Endothelial cell of umbilical vein (primary cell): Measurements from ENCODE around the gene C5. TPM values are rescaled to one million over a fixed set of nuclear protein-coding genes. Genes with fewer than 3 reads are reported as not detected.

Source experiments
- BruUV-seq: library from RNA; stranded (reverse); fragments of 400-500 nt; replicated peaks from 2 replicates; lab custom pipeline; 2021; lab: Mats Ljungman, UMichigan
- CTCF ChIA-PET: fragments of 300-600, 350-600 bp; sonication (Branson Sonifier 250); formaldehyde crosslinking; loops from one replicate; lab custom pipeline; 2021; ENCODE audit warnings: antibody characterized with exemption, inconsistent platforms; lab: Charles Lee
- POLR2A ChIA-PET: fragments of 300-600, 350-600 bp; sonication (Branson Sonifier 250); formaldehyde crosslinking; loops from one replicate; lab custom pipeline; 2021; ENCODE audit warnings: antibody characterized with exemption, inconsistent platforms; lab: Charles Lee
- DNase-seq: peaks from one replicate; pipeline ENCODE4 v3.0.0-alpha.2; 2011; ENCODE audit warnings: low read depth, low spot score
- FAIRE-seq: peaks from 2 replicates; lab custom pipeline; 2011; peaks lifted over from hg19 to GRCh38; lab: Jason Lieb, UNC
- H2AFZ ChIP-seq: 2 replicates; pipeline ENCODE4 v1.6.0; 2012; ENCODE audit warnings: low read depth, low read length, control low read depth, inconsistent platforms
- H3K27ac ChIP-seq: 2 replicates; pipeline ENCODE4 v1.5.1; 2011; ENCODE audit warnings: low read depth, mild to moderate bottlenecking, control low read depth, low read length, moderate library complexity; ENCODE audit not compliant: insufficient read depth
- H3K27me3 ChIP-seq, 2 experiments: 2 replicates each; pipeline versions ENCODE4 v1.6.0 to v1.6.1; 2011; ENCODE audit warnings: low read length in 2 of 2, mixed read lengths in 1 of 2; ENCODE audit not compliant: control insufficient read depth in 2 of 2, insufficient read depth in 2 of 2
- H3K36me3 ChIP-seq, 2 experiments: 2 replicates in 1 of 2; 3 replicates in 1 of 2; pipeline ENCODE4 v1.5.1; 2011; ENCODE audit warnings: low read length in 2 of 2, mild to moderate bottlenecking in 1 of 2, moderate library complexity in 1 of 2; ENCODE audit not compliant: control insufficient read depth in 2 of 2, insufficient read depth in 2 of 2; ENCODE audit errors: extremely low read depth in 1 of 2
- H3K4me1 ChIP-seq: 3 replicates; pipeline ENCODE4 v1.5.1; 2011; ENCODE audit warnings: mild to moderate bottlenecking, low read length; ENCODE audit not compliant: control insufficient read depth, insufficient read depth; ENCODE audit errors: extremely low read depth
- H3K4me2 ChIP-seq: 2 replicates; pipeline ENCODE4 v1.6.1; 2011; ENCODE audit warnings: low read length, control low read depth, mixed read lengths; ENCODE audit not compliant: insufficient read depth
- H3K4me3 ChIP-seq, 3 experiments: fragments of 200-600 bp in 1 of 3; sonication (generic), shearing (Covaris generic) in 1 of 3; replicated peaks in 1 of 3; 2 replicates each; pipeline ENCODE4 v1.5.1; 2011 to 2016; ENCODE audit warnings: control low read depth in 3 of 3, low read length in 3 of 3, mild to moderate bottlenecking in 2 of 3, inconsistent platforms in 1 of 3, low read depth in 1 of 3, moderate library complexity in 1 of 3; ENCODE audit not compliant: insufficient read depth in 1 of 3
- H3K79me2 ChIP-seq: 2 replicates; pipeline ENCODE4 v1.6.0; 2012; ENCODE audit warnings: low read length, inconsistent platforms; ENCODE audit not compliant: control insufficient read depth, insufficient read depth
- H3K9ac ChIP-seq: replicated peaks from 2 replicates; pipeline ENCODE3; 2011; ENCODE audit warnings: low read length, control low read depth; ENCODE audit not compliant: insufficient read depth; ENCODE audit errors: extremely low read depth
- H3K9me1 ChIP-seq: replicated peaks from 3 replicates; pipeline ENCODE4 v1.6.0; 2011; ENCODE audit warnings: mild to moderate bottlenecking, low read length; ENCODE audit not compliant: control insufficient read depth, insufficient read depth; ENCODE audit errors: extremely low read depth
- H3K9me3 ChIP-seq: replicated peaks from 2 replicates; pipeline ENCODE4 v1.5.1; 2012; ENCODE audit warnings: low read length, inconsistent platforms; ENCODE audit not compliant: control insufficient read depth, insufficient read depth
- H4K20me1 ChIP-seq: replicated peaks from 2 replicates; pipeline ENCODE3; 2011; ENCODE audit warnings: mild to moderate bottlenecking, low read length; ENCODE audit not compliant: control insufficient read depth, insufficient read depth; ENCODE audit errors: extremely low read depth
- EZH2 ChIP-seq: IDR thresholded peaks from 2 replicates; pipeline ENCODE4 v1.6.1; 2012; ENCODE audit warnings: borderline replicate concordance, low read depth, mild to moderate bottlenecking, moderate library complexity, low read length, inconsistent platforms; ENCODE audit not compliant: severe bottlenecking
- FOS ChIP-seq: IDR thresholded peaks from 2 replicates; pipeline ENCODE4 v1.6.1; 2011; ENCODE audit warnings: mild to moderate bottlenecking, low read length, moderate library complexity, borderline replicate concordance; ENCODE audit not compliant: insufficient read depth
- GATA2 ChIP-seq: IDR thresholded peaks from 2 replicates; pipeline ENCODE4 v1.7.0; 2011; ENCODE audit warnings: low read depth, mild to moderate bottlenecking, moderate library complexity, mixed read lengths, low read length; ENCODE audit not compliant: insufficient read length, insufficient read depth
- JUN ChIP-seq: IDR thresholded peaks from 2 replicates; pipeline ENCODE4 v1.6.1; 2011; ENCODE audit warnings: borderline replicate concordance, low read depth; ENCODE audit not compliant: insufficient read length, insufficient read depth
- MYC ChIP-seq: IDR thresholded peaks from one replicate; pipeline ENCODE4 v1.6.1; 2011; ENCODE audit warnings: mild to moderate bottlenecking, low read depth, low read length
- POLR2A ChIP-seq: IDR thresholded peaks from 2 replicates; pipeline ENCODE4 v1.6.1; 2012; ENCODE audit warnings: low read depth, mild to moderate bottlenecking, control low read depth, low read length
- POLR2AphosphoS5 ChIP-seq: IDR thresholded peaks from 2 replicates; pipeline ENCODE4 v1.6.1; 2012; ENCODE audit warnings: low read depth, mild to moderate bottlenecking, control low read depth, low read length, moderate library complexity; ENCODE audit not compliant: insufficient read depth
- dilution Hi-C: fragments of 300-500 bp; cut with MboI; formaldehyde crosslinking; loops from one replicate; pipeline ENCODE4 v1.15.0; 2019; ENCODE audit warnings: low sequenced_read_pairs; ENCODE audit not compliant: extremely low pct_ligation_motif_present
- intact Hi-C: fragments of 100-400 bp; cut with micrococcal nuclease; formaldehyde crosslinking; loops from one replicate; pipeline ENCODE4 v1.10.0; 2022
- polyA plus RNA-seq, 4 experiments: library from polyadenylated mRNA; depleted of rRNA in 3 of 4; stranded (reverse) in 3 of 4; unstranded in 1 of 4; fragments of >200 nt; gene quantifications; 2 replicates each; pipeline versions ENCODE4 v1.2.1 to v1.2.3, GENCODE V29; 2011 to 2012; ENCODE audit warnings: missing spikeins in 1 of 4
- total RNA-seq: library from RNA; stranded (reverse); gene quantifications from 2 replicates; pipeline ENCODE4 v1.2.3, GENCODE V29; 2021
- TF ChIP-seq, protein P1 (sequence below): IDR thresholded peaks from 2 replicates; pipeline ENCODE4 v1.6.1; 2011; ENCODE audit not compliant: insufficient read depth, insufficient read length
- TF ChIP-seq, protein P2 (sequence below), 2 donors: IDR thresholded peaks; 1 replicate in 1 of 2; 2 replicates in 1 of 2; pipeline ENCODE4 v1.5.1; 2011; ENCODE audit warnings: low read length in 2 of 2, mild to moderate bottlenecking in 2 of 2, moderate library complexity in 2 of 2, control low read depth in 1 of 2, inconsistent platforms in 1 of 2, low read depth in 1 of 2; ENCODE audit not compliant: insufficient read depth in 1 of 2; ENCODE audit errors: extremely low read depth in 1 of 2

C5 gene
- total and polyA plus RNA-seq, 2 donors (not counting 3 experiments of a cell fraction or from before 2014, with no cell fraction given): 0.79 to 1.6 TPM

- TF ChIP-seq MYC: no peak
- TF ChIP-seq JUN: no peak
- TF ChIP-seq, protein P1, sequence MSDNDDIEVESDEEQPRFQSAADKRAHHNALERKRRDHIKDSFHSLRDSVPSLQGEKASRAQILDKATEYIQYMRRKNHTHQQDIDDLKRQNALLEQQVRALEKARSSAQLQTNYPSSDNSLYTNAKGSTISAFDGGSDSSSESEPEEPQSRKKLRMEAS: no peak
- TF ChIP-seq POLR2AphosphoS5: no peak
- H2AFZ ChIP-seq: no peak overlapping the region
- no peaks in the 10 kb centered on the region for H4K20me1 ChIP-seq
- no peak for DNase-seq
- no peak overlapping the region for H3K27ac ChIP-seq
- no peak overlapping the region for H3K4me2 ChIP-seq
- dilution Hi-C loops (no loop called here), intact Hi-C loops (no loop called here)
- H3K79me2 ChIP-seq: no peaks in the 10 kb centered on the region
- H3K4me3 ChIP-seq: no peak overlapping the region
- no peaks in the 10 kb centered on the region for H3K4me1 ChIP-seq
- H3K9ac ChIP-seq: no peak overlapping the region
- no peak for FAIRE-seq
- H3K9me3 ChIP-seq: no peaks in the 10 kb centered on the region
- CTCF ChIA-PET: interaction anchor here (1.0 kb wide), 1 partner anchor 12 kb away, joined by 3 read pairs; no protein-coding TSS in a partner anchor
- H3K27me3 ChIP-seq: no peaks in the 10 kb centered on the region
- no peaks in the 10 kb centered on the region for H3K9me1 ChIP-seq
- H3K36me3 ChIP-seq: no peaks in the 10 kb centered on the region
- POLR2A ChIA-PET: no interaction called here
- no TSS peak for BruUV-seq
Observed at GRCh38 chr9:120974181-120974580, 75.9 kb downstream of the C5 start.

GRCh38 chr9:120971938-120972337 lies 78.1 kb downstream of the C5 start:
- Histone ChIP-seq H3K9ac (no peak overlapping the region), H3K36me3 (no peaks in the 10 kb centered on the region), H3K27me3 (no peaks in the 10 kb centered on the region), H3K27ac (no peak overlapping the region), H4K20me1 (no peaks in the 10 kb centered on the region), H3K4me2 (no peak overlapping the region), H3K9me3 (no peaks in the 10 kb centered on the region), H2AFZ (no peak overlapping the region), H3K4me3 (no peak overlapping the region), H3K9me1 (no peaks in the 10 kb centered on the region), H3K4me1 (no peaks in the 10 kb centered on the region), H3K79me2 (no peaks in the 10 kb centered on the region)
- no peak for TF ChIP-seq FOS
- no peak for TF ChIP-seq POLR2A
- TF ChIP-seq, protein P1: no peak
- TF ChIP-seq JUN: no peak
- TF ChIP-seq, protein P2, sequence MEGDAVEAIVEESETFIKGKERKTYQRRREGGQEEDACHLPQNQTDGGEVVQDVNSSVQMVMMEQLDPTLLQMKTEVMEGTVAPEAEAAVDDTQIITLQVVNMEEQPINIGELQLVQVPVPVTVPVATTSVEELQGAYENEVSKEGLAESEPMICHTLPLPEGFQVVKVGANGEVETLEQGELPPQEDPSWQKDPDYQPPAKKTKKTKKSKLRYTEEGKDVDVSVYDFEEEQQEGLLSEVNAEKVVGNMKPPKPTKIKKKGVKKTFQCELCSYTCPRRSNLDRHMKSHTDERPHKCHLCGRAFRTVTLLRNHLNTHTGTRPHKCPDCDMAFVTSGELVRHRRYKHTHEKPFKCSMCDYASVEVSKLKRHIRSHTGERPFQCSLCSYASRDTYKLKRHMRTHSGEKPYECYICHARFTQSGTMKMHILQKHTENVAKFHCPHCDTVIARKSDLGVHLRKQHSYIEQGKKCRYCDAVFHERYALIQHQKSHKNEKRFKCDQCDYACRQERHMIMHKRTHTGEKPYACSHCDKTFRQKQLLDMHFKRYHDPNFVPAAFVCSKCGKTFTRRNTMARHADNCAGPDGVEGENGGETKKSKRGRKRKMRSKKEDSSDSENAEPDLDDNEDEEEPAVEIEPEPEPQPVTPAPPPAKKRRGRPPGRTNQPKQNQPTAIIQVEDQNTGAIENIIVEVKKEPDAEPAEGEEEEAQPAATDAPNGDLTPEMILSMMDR (IDR thresholded peaks at IDR 0.05; ENCODE audit: extremely low read depth in 1 of 2, insufficient read depth in 1 of 2, low read depth in 1 of 2, low read length in 2 of 2): no peak
- TF ChIP-seq MYC: no peak
- no peak for TF ChIP-seq GATA2
- TF ChIP-seq EZH2: no peak
- TF ChIP-seq POLR2AphosphoS5: no peak
- ChIA-PET CTCF (interaction anchor here (0.6 to 1.4 kb wide), 3 partner anchors 9 to 88 kb away, joined by 3 to 7 read pairs (median 4); no protein-coding TSS in a partner anchor), POLR2A (no interaction called here)
- no peak for FAIRE-seq
- dilution Hi-C loops (no loop called here), intact Hi-C loops (no loop called here)
- no peak for DNase-seq
- no TSS peak for BruUV-seq
